Lung (tissue), 12 donors: ENCODE measurements around the gene BARX1. TPM values are rescaled to one million over a fixed set of nuclear protein-coding genes. Genes with fewer than 3 reads are reported as not detected.

Experiments
- ATAC-seq: fragments of 200-7000 bp; cut with Tn5 transposase; one replicate; pipeline ENCODE4 v1.9.1; 2020; ENCODE audit warnings: moderate number of reproducible peaks; ENCODE audit not compliant: insufficient read depth, low FRiP score
- DNase-seq, 3 donors: peaks; one replicate each; pipeline ENCODE4 v3.0.0-alpha.2; 2013 to 2017
- H3K27ac ChIP-seq, 2 donors: one replicate each; pipeline ENCODE4 v1.5.1; 2013; ENCODE audit warnings: mild to moderate bottlenecking in 2 of 2, moderate library complexity in 2 of 2, control low read depth in 1 of 2, inconsistent platforms in 1 of 2, low read depth in 1 of 2, low read length in 1 of 2
- H3K27me3 ChIP-seq, 3 donors: one replicate each; pipeline ENCODE4 v1.5.1; 2013; ENCODE audit warnings: low read length in 2 of 3; ENCODE audit not compliant: control insufficient read depth in 3 of 3, insufficient read depth in 3 of 3
- H3K36me3 ChIP-seq, 4 donors: one replicate each; pipeline ENCODE4 v1.5.1; 2013; ENCODE audit warnings: low read length in 4 of 4, mild to moderate bottlenecking in 1 of 4, moderate library complexity in 1 of 4; ENCODE audit not compliant: control insufficient read depth in 4 of 4, insufficient read depth in 4 of 4
- H3K4me1 ChIP-seq, 5 donors: one replicate each; pipeline ENCODE4 v1.5.1; 2013; ENCODE audit warnings: low read length in 5 of 5, mild to moderate bottlenecking in 2 of 5, moderate library complexity in 1 of 5; ENCODE audit not compliant: control insufficient read depth in 5 of 5, insufficient read depth in 5 of 5
- H3K4me3 ChIP-seq: one replicate; pipeline ENCODE4 v1.5.1; 2013; ENCODE audit warnings: mild to moderate bottlenecking, control low read depth, moderate library complexity
- H3K9ac ChIP-seq, 2 donors: one replicate each; pipeline ENCODE4 v1.5.1; 2013; ENCODE audit warnings: low read length in 2 of 2, control low read depth in 1 of 2; ENCODE audit not compliant: insufficient read depth in 1 of 2
- H3K9me3 ChIP-seq, 4 donors: one replicate each; pipeline ENCODE4 v1.5.1; 2013; ENCODE audit warnings: low read length in 3 of 4, mild to moderate bottlenecking in 1 of 4, moderate library complexity in 1 of 4; ENCODE audit not compliant: control insufficient read depth in 4 of 4, insufficient read depth in 3 of 4
- WGBS, 2 donors: extraction: QIAGEN DNeasy Blood & Tissue Kit; methylation state at CpG; one replicate each; pipeline ENCODE4 v1.1.7; 2013; 5-methylcytosine and 5-hydroxymethylcytosine counted together
- polyA plus RNA-seq, 2 donors: library from polyadenylated mRNA; stranded (reverse); fragments of 200-250 nt; gene quantifications; one replicate each; pipeline ENCODE4 v1.2.1, GENCODE V29; 2013
- total RNA-seq, 2 donors: library from RNA; depleted of rRNA in 1 of 2; stranded (reverse); fragments of >200 nt in 1 of 2; gene quantifications; one replicate each; pipeline ENCODE4 v1.2.1, GENCODE V29; 2014 to 2021
- TF ChIP-seq, protein P1 (sequence below): IDR thresholded peaks from 2 replicates; pipeline ENCODE4 v1.5.1; 2012; ENCODE audit warnings: mild to moderate bottlenecking; ENCODE audit errors: control extremely low read depth, extremely low read depth
- donor health status: control.
- donor health status: control.
- donor health status: Bipolar disorder and iron deficiency.
- donor health status: healthy.
- donor health status: DM: yes; HTN: yes; CAD: no.

The BARX1 gene
- total and polyA plus RNA-seq, 4 donors: 0.08 to 0.09 TPM; not detected in 2

DNA sequence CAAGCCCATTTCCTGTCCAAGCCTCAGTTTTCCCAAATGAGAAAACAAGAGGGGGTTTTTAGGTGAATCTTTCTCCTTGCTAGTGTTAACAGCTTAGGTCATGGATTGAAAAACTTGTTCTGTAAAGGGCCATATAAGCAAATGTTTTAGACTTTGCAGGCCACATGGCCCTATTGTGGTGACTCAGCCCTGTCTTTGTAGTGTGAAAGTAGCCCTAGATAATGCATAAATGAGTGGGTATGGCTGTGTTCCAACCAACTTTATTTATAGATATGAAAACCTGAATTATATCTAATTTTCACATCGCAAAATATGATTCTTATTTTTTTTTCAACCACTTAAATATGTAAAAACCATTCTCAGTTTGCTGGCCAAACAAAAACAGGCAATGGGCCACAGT lies 6.9 kb upstream of the BARX1 start:
- WGBS, 2 donors: 67 to 88% methylated on average over 1 of the region's 1 CpG
- TF ChIP-seq, protein P1, sequence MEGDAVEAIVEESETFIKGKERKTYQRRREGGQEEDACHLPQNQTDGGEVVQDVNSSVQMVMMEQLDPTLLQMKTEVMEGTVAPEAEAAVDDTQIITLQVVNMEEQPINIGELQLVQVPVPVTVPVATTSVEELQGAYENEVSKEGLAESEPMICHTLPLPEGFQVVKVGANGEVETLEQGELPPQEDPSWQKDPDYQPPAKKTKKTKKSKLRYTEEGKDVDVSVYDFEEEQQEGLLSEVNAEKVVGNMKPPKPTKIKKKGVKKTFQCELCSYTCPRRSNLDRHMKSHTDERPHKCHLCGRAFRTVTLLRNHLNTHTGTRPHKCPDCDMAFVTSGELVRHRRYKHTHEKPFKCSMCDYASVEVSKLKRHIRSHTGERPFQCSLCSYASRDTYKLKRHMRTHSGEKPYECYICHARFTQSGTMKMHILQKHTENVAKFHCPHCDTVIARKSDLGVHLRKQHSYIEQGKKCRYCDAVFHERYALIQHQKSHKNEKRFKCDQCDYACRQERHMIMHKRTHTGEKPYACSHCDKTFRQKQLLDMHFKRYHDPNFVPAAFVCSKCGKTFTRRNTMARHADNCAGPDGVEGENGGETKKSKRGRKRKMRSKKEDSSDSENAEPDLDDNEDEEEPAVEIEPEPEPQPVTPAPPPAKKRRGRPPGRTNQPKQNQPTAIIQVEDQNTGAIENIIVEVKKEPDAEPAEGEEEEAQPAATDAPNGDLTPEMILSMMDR: no peak

DNA sequence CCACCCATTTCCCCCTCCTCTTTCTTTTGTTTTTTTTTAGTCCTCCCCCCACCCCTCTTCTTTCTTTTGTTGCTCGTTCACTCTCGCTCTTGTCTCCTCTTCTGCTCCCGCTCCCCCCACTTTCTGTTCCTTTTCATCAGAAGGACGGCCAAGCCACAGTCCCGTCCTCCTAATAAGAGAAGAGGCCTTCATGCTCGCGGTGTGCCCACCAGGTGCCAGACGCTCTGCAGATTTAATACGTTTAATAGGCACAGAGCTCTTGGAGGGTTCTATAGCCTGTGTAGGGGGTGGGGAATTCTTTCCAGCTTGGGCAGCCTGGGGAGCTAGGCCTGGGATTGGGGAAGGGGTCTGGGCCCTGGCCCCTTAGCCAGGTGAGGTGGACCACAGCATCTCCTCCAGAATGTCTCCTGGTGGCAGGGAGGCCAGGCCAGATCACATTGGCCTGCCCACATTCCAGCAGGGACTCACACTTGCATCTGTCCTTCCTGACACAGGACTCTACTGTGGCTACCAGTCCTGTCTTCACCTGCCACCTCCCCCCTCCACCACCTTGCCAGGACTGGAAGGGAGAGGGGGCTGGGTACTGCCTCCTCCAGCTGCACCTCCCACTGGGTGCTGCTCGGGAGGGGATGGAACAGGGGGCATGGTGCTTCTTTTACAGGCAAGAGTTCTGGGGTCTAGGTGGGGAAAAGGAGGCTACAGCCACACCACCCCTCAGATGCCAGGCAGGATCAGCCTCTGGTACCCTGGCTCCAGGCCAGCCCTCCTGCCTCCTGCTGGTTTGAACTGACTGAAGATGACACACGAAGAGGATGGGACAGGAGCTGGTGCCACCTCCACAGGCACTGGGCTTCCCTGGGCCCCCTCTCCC lies 6.1 kb upstream of the BARX1 start:
- Histone ChIP-seq H3K4me1 (peaks cover 0 to 20% (median 5%) of the 10 kb centered on the region in 5 donors), H3K36me3 (no peaks in the 10 kb centered on the region), H3K4me3 (no peak overlapping the region), H3K9ac (no peak overlapping the region), H3K27ac (no peak overlapping the region), H3K9me3 (peaks cover 0 to 4% (median 0%) of the 10 kb centered on the region in 4 donors), H3K27me3 (peaks cover 27 to 72% (median 63%) of the 10 kb centered on the region in 3 donors)
- ATAC-seq (no peak), DNase-seq (no peak)
- WGBS, 2 donors: 21 to 41% methylated on average over 11 of the region's 11 CpGs
- TF ChIP-seq, protein P1: no peak

More for the DNA sequence above, 6.9 kb upstream of the BARX1 start:
- Histone ChIP-seq H3K9ac (no peak overlapping the region), H3K9me3 (peaks cover 0 to 4% (median 0%) of the 10 kb centered on the region in 4 donors), H3K4me1 (peaks cover 0 to 20% (median 5%) of the 10 kb centered on the region in 5 donors), H3K27ac (no peak overlapping the region), H3K36me3 (no peaks in the 10 kb centered on the region), H3K4me3 (no peak overlapping the region), H3K27me3 (peaks cover 22 to 64% (median 55%) of the 10 kb centered on the region in 3 donors)
- ATAC-seq (no peak), DNase-seq (no peak)

DNA sequence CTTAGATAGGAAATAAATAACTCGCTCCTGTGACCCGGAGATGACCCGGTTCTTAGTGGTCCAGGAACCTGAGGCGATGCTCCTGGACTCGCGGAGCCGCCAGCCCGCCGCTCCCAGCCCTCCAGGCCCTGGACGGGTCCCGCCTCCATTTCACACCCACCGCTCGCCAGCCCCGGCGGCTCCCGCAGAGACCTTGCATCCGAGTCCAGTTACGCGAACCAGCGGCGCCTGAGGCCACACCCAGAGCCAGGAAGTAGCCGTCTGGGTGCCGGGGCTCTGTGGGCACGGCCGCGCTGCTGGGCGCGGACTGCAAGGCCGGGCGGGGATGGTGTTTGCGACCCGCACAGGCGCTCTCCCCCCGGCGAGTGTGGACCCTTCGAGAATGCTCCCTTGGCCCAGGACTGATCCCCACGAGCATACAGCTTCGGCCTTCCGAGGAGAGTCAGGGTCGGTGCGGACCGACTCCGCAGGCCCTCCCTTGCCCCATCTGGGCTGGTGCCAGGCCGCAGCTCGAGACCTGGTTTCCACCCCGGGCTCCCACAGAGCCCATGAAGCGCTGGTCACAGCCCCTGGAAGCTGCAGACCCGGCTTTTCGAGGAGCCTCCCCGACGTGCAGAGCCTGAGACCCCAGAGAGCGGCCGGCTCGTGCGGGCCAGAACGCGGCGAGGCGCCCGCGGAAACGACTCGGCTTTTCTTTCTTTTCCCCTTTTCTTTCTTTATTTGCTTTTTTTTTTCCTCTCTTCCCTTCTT lies 5.2 kb upstream of the BARX1 start:
- Histone ChIP-seq H3K9ac (no peak overlapping the region), H3K4me1 (peaks cover 0 to 25% (median 7%) of the 10 kb centered on the region in 5 donors), H3K27ac (no peak overlapping the region), H3K9me3 (peaks cover 0 to 3% (median 0%) of the 10 kb centered on the region in 4 donors), H3K27me3 (peaks cover 27 to 80% (median 71%) of the 10 kb centered on the region in 3 donors), H3K4me3 (no peak overlapping the region), H3K36me3 (no peaks in the 10 kb centered on the region)
- ATAC-seq (no peak), DNase-seq (peak in 2 of 3 donors; percentile 47 to 57)
- TF ChIP-seq, protein P1: no peak
- WGBS, 2 donors: 5 to 8% methylated on average over 61 to 63 of the region's 63 CpGs
